NOMO-1 treated with DMSO at 0.1 percent for 48 hours (cell line): Measurements from ENCODE around the gene CYTIP.
A peak's percentile ranks its signal among the peaks of the same experiment; 100 is the strongest.
"Not testable (repeated sequence)": the region's sequence is repeated elsewhere in the genome, so short reads cannot be mapped to it uniquely, and the experiment has no call there.

Experiments
- DNase-seq: peaks from one replicate; lab custom pipeline; 2025; ENCODE audit not compliant: unreplicated experiment; lab: John Stamatoyannopoulos, UW

The CYTIP gene

GRCh38 chr2:157386247-157386646 is 57.6 kb downstream of the CYTIP start:
- no peak for DNase-seq

- DNase-seq = no peak
These were observed 66.0 kb downstream of the CYTIP start for GRCh38 chr2:157377861-157378260.

GRCh38 chr2:157376041-157376440 is 67.8 kb downstream of the CYTIP start:
- no peak for DNase-seq

- no peak for DNase-seq
These were observed 68.5 kb downstream of the CYTIP start for GRCh38 chr2:157375384-157375783.

- not testable (repeated sequence) for DNase-seq
These were observed 75.4 kb downstream of the CYTIP start for GRCh38 chr2:157368508-157368907.

- DNase-seq = peak; percentile 6
These were observed 76.2 kb downstream of the CYTIP start for GRCh38 chr2:157367704-157368103.
